Measurements from ENCODE around the gene KDM3A. TPM values are rescaled to one million over a fixed set of nuclear protein-coding genes. Genes with fewer than 3 reads are reported as not detected.

KDM3A gene
- polyA plus RNA-seq, 1 experiment, result 33.0 TPM

DNA sequence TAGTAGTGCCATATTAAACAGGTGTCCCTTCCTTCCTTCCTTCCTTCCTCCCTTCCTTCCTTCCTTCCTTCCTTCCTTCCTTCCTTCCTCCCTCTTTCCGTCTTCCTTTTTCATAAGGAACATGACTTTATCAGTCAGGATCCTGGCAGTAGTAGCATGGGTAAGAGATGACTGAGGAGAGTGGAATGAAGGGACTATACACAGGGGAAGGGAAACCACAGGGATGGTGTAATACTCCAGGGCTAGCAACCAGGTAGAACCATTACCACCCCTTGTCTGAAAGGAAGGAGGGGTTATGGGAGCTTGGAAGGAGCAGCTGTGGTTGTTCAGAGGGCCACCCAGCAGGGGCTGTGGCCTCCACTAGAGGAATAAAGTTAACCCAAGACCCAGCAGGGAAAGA is 23.2 kb upstream of the KDM3A start:
- CTCF ChIA-PET, result no interaction called here
- POLR2A ChIA-PET, result no interaction called here
- Histone ChIP-seq H3K4me3 (ENCODE audit: low read depth, low read length) (no peak overlapping the region), H3K27ac (ENCODE audit: low read depth, low read length) (no peak overlapping the region), H3K27me3 (ENCODE audit: control insufficient read depth, insufficient read depth, low read length) (no peaks in the 10 kb centered on the region), H3K9me3 (ENCODE audit: control insufficient read depth, insufficient read depth, low read length) (no peaks in the 10 kb centered on the region)
- no peak for DNase-seq (ENCODE audit: low read depth, low spot score)
- no peak for TF ChIP-seq CTCF (IDR thresholded peaks at IDR 0.05; ENCODE audit: low read depth, low read length)

- Histone ChIP-seq H3K9me3 (ENCODE audit: control insufficient read depth, insufficient read depth, low read length) (no peaks in the 10 kb centered on the region), H3K27ac (ENCODE audit: low read depth, low read length) (no peak overlapping the region), H3K27me3 (ENCODE audit: control insufficient read depth, insufficient read depth, low read length) (peaks cover 2% of the 10 kb centered on the region), H3K4me3 (ENCODE audit: low read depth, low read length) (no peak overlapping the region)
- no peak for DNase-seq (ENCODE audit: low read depth, low spot score)
- no peak for TF ChIP-seq CTCF (IDR thresholded peaks at IDR 0.05; ENCODE audit: low read depth, low read length)
- ChIA-PET POLR2A (no interaction called here), CTCF (no interaction called here)
These were observed 20.3 kb upstream of the KDM3A start for GRCh38 chr2:86420913-86421312.

- Histone ChIP-seq H3K27me3 (ENCODE audit: control insufficient read depth, insufficient read depth, low read length) (peaks cover 10% of the 10 kb centered on the region), H3K27ac (ENCODE audit: low read depth, low read length) (no peak overlapping the region), H3K4me3 (ENCODE audit: low read depth, low read length) (no peak overlapping the region), H3K9me3 (ENCODE audit: control insufficient read depth, insufficient read depth, low read length) (no peaks in the 10 kb centered on the region)
- DNase-seq (ENCODE audit: low read depth, low spot score), result no peak
- CTCF ChIA-PET, result no interaction called here
- no peak for TF ChIP-seq CTCF (IDR thresholded peaks at IDR 0.05; ENCODE audit: low read depth, low read length)
- POLR2A ChIA-PET, result no interaction called here
These were observed 14.9 kb upstream of the KDM3A start for GRCh38 chr2:86426271-86426670.

GRCh38 chr2:86429335-86429734 is 11.8 kb upstream of the KDM3A start:
- no peak overlapping the region for H3K4me3 ChIP-seq (ENCODE audit: low read depth, low read length)

GRCh38 chr2:86430368-86430767 is 10.8 kb upstream of the KDM3A start:
- H3K9me3 ChIP-seq (ENCODE audit: control insufficient read depth, insufficient read depth, low read length), result no peaks in the 10 kb centered on the region
- H3K4me3 ChIP-seq (ENCODE audit: low read depth, low read length), result no peak overlapping the region
- TF ChIP-seq CTCF (IDR thresholded peaks at IDR 0.05; ENCODE audit: low read depth, low read length), result no peak
- no peak for DNase-seq (ENCODE audit: low read depth, low spot score)
- CTCF ChIA-PET, result no interaction called here
- POLR2A ChIA-PET, result no interaction called here
- H3K27ac ChIP-seq (ENCODE audit: low read depth, low read length), result no peak overlapping the region
- H3K27me3 ChIP-seq (ENCODE audit: control insufficient read depth, insufficient read depth, low read length), result peaks cover 10% of the 10 kb centered on the region

More at GRCh38 chr2:86429335-86429734, 11.8 kb upstream of the KDM3A start:
- Histone ChIP-seq H3K27me3 (ENCODE audit: control insufficient read depth, insufficient read depth, low read length) (peaks cover 13% of the 10 kb centered on the region), H3K9me3 (ENCODE audit: control insufficient read depth, insufficient read depth, low read length) (no peaks in the 10 kb centered on the region), H3K27ac (ENCODE audit: low read depth, low read length) (no peak overlapping the region)
- TF ChIP-seq CTCF (IDR thresholded peaks at IDR 0.05; ENCODE audit: low read depth, low read length), result no peak
- ChIA-PET CTCF (no interaction called here), POLR2A (no interaction called here)
- DNase-seq (ENCODE audit: low read depth, low spot score), result no peak

All from AG04450 (cell line).